MM.1S (cell line): Measurements from ENCODE around the gene IRAK1BP1.
"Not testable (repeated sequence)": the region's sequence is repeated elsewhere in the genome, so short reads cannot be mapped to it uniquely, and the experiment has no call there.

Experiments used
- DNase-seq: peaks from one replicate; pipeline ENCODE4 v3.0.0-alpha.2; 2015
- H2AFZ ChIP-seq: fragments of 300-600 bp; sonication (generic); 2 replicates; pipeline ENCODE4 v1.6.0; 2016; ENCODE audit warnings: antibody characterized with exemption, low read length
- H3F3A ChIP-seq: fragments of 300-600 bp; sonication (generic); 2 replicates; pipeline ENCODE4 v1.6.1; 2016; ENCODE audit warnings: mild to moderate bottlenecking, antibody characterized with exemption, low read length, moderate library complexity, mixed read lengths; ENCODE audit not compliant: insufficient read depth
- H3K27ac ChIP-seq: fragments of 300-600 bp; sonication (generic); 2 replicates; pipeline ENCODE4 v1.5.1; 2016; ENCODE audit warnings: mild to moderate bottlenecking, low read length
- H3K27me3 ChIP-seq: fragments of 300-600 bp; sonication (generic); replicated peaks from 2 replicates; pipeline ENCODE4 v1.6.0; 2016; ENCODE audit warnings: low read length; ENCODE audit not compliant: insufficient read depth
- H3K36me3 ChIP-seq: fragments of 300-600 bp; sonication (generic); replicated peaks from 2 replicates; pipeline ENCODE4 v1.6.1; 2016; ENCODE audit warnings: mild to moderate bottlenecking, low read length, mixed read lengths; ENCODE audit not compliant: insufficient read depth
- H3K4me1 ChIP-seq: fragments of 300-600 bp; sonication (generic); 2 replicates; pipeline ENCODE4 v1.6.1; 2016; ENCODE audit warnings: low read length, mixed read lengths
- H3K4me2 ChIP-seq: fragments of 300-600 bp; sonication (generic); 2 replicates; pipeline ENCODE4 v1.6.0; 2016; ENCODE audit warnings: low read depth, low read length
- H3K4me3 ChIP-seq: fragments of 300-600 bp; sonication (generic); 2 replicates; pipeline ENCODE4 v1.5.1; 2016; ENCODE audit warnings: low read length, mixed read lengths
- H3K79me2 ChIP-seq: fragments of 300-600 bp; sonication (generic); 2 replicates; pipeline ENCODE4 v1.6.1; 2016; ENCODE audit warnings: mixed run types, low read length, mixed read lengths
- H3K9ac ChIP-seq: fragments of 300-600 bp; sonication (generic); 2 replicates; pipeline ENCODE4 v1.6.1; 2016; ENCODE audit warnings: low read length, mixed read lengths
- H3K9me2 ChIP-seq: fragments of 300-600 bp; sonication (generic); replicated peaks from 2 replicates; pipeline ENCODE4 v1.6.1; 2016; ENCODE audit warnings: mild to moderate bottlenecking, low read length, mixed read lengths; ENCODE audit not compliant: insufficient read depth
- H3K9me3 ChIP-seq: fragments of 300-600 bp; sonication (generic); replicated peaks from 2 replicates; pipeline ENCODE4 v1.6.1; 2016; ENCODE audit warnings: mild to moderate bottlenecking, low read length, mixed read lengths; ENCODE audit not compliant: insufficient read depth
- H4K20me1 ChIP-seq: fragments of 300-600 bp; sonication (generic); 2 replicates; pipeline ENCODE4 v1.6.1; 2016; ENCODE audit warnings: mild to moderate bottlenecking, low read length, moderate library complexity, mixed read lengths; ENCODE audit not compliant: insufficient read depth
- EZH2 ChIP-seq: fragments of 300-600 bp; sonication (generic); optimal IDR thresholded peaks from 2 replicates; pipeline ENCODE3; 2017; ENCODE audit warnings: low read depth, mild to moderate bottlenecking, antibody characterized with exemption, low read length, mixed read lengths
- EZH2phosphoT487 ChIP-seq: fragments of 300-600 bp; sonication (generic); IDR thresholded peaks from 2 replicates; pipeline ENCODE4 v1.6.1; 2018; ENCODE audit warnings: antibody characterized with exemption, low read length
- TF ChIP-seq, protein P1 (sequence below): fragments of 300-600 bp; sonication (generic); IDR thresholded peaks from 2 replicates; pipeline ENCODE4 v1.5.1; 2016; ENCODE audit warnings: antibody characterized with exemption, low read length, mixed read lengths

The IRAK1BP1 gene

DNA sequence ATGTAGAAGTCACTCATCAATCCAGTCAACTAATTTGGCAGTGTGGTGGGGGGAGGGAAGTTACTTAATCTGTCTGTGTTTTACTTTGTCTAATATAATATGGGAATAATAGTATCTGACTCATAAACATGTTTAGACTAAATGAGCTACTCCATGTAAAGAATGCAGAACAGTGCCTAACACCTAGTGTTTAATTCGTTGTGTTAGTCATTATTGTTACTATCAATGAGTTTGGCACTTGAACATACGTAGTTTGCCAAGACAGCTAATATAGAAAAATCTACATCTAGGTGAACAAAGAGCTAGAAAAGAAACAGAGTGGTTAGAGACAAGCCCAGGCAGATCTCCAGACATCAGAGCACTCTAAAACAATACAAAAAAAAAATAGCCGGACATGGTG lies 49.1 kb downstream of the IRAK1BP1 start:
- H3F3A ChIP-seq: no peaks in the 10 kb centered on the region
- H4K20me1 ChIP-seq: no peaks in the 10 kb centered on the region
- no peaks in the 10 kb centered on the region for H3K9me3 ChIP-seq
- no peak for DNase-seq
- TF ChIP-seq, protein P1, sequence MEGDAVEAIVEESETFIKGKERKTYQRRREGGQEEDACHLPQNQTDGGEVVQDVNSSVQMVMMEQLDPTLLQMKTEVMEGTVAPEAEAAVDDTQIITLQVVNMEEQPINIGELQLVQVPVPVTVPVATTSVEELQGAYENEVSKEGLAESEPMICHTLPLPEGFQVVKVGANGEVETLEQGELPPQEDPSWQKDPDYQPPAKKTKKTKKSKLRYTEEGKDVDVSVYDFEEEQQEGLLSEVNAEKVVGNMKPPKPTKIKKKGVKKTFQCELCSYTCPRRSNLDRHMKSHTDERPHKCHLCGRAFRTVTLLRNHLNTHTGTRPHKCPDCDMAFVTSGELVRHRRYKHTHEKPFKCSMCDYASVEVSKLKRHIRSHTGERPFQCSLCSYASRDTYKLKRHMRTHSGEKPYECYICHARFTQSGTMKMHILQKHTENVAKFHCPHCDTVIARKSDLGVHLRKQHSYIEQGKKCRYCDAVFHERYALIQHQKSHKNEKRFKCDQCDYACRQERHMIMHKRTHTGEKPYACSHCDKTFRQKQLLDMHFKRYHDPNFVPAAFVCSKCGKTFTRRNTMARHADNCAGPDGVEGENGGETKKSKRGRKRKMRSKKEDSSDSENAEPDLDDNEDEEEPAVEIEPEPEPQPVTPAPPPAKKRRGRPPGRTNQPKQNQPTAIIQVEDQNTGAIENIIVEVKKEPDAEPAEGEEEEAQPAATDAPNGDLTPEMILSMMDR: no peak
- TF ChIP-seq EZH2 (no peak), EZH2phosphoT487 (no peak)
- no peaks in the 10 kb centered on the region for H3K27me3 ChIP-seq
- H3K27ac ChIP-seq: no peak overlapping the region
- no peak overlapping the region for H3K4me2 ChIP-seq
- H3K4me1 ChIP-seq: no peaks in the 10 kb centered on the region
- no peak overlapping the region for H2AFZ ChIP-seq
- H3K79me2 ChIP-seq: no peaks in the 10 kb centered on the region
- H3K9ac ChIP-seq: no peak overlapping the region
- H3K9me2 ChIP-seq: no peaks in the 10 kb centered on the region
- H3K4me3 ChIP-seq: no peak overlapping the region
- H3K36me3 ChIP-seq: no peaks in the 10 kb centered on the region

DNA sequence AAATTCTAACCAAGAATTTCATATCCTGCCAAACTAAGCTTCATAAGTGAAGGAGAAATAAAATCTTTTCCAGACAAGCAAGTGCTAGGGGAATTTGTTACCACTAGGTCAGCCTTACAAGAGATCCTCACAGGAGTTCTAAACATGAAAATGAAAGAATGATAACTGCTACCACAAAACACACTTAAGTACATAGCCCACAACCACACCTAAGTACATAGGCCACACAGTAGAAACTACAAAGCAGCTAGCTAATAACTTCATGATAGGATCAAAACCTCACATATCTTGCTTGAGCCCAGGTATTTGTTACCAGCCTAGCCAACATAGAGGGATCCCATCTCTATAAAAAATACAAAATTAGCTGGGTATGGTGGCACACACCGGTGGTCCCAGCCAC lies 50.4 kb downstream of the IRAK1BP1 start:
- Histone ChIP-seq H3F3A (no peaks in the 10 kb centered on the region), H3K79me2 (no peaks in the 10 kb centered on the region), H3K36me3 (no peaks in the 10 kb centered on the region), H3K4me2 (no peak overlapping the region), H3K4me1 (no peaks in the 10 kb centered on the region), H2AFZ (no peak overlapping the region), H3K9me2 (no peaks in the 10 kb centered on the region), H4K20me1 (no peaks in the 10 kb centered on the region), H3K27me3 (no peaks in the 10 kb centered on the region), H3K9ac (no peak overlapping the region), H3K4me3 (no peak overlapping the region), H3K27ac (no peak overlapping the region), H3K9me3 (no peaks in the 10 kb centered on the region)
- TF ChIP-seq, protein P1: no peak
- TF ChIP-seq EZH2phosphoT487 (no peak), EZH2 (no peak)
- peak; percentile 52 for DNase-seq

DNA sequence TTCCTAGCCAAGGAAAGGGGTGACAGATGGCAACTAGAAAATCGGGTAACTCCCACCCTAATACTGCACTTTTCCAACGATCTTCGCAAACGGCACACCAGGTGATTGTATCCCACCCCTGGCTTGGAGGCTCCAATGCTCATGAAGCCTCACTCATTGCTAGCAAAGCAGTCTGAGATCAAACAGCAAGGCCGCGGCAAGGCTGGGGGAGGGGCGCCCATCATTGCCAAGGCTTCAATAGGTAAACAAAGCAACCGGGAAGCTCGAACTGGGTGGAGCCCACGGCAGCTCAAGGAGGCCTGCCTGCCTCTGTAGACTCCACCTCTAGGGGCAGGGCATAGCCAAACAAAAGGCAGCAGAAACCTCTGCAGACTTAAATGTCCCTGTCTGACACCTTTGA lies 53.8 kb downstream of the IRAK1BP1 start:
- not testable (repeated sequence) for H3K79me2 ChIP-seq, H3K27ac ChIP-seq, H3K4me3 ChIP-seq, DNase-seq, H3K9me3 ChIP-seq, H3K36me3 ChIP-seq, H3K4me2 ChIP-seq, H3K9ac ChIP-seq, H3K27me3 ChIP-seq, H4K20me1 ChIP-seq, H3K4me1 ChIP-seq, H3K9me2 ChIP-seq, H3F3A ChIP-seq, H2AFZ ChIP-seq

DNA sequence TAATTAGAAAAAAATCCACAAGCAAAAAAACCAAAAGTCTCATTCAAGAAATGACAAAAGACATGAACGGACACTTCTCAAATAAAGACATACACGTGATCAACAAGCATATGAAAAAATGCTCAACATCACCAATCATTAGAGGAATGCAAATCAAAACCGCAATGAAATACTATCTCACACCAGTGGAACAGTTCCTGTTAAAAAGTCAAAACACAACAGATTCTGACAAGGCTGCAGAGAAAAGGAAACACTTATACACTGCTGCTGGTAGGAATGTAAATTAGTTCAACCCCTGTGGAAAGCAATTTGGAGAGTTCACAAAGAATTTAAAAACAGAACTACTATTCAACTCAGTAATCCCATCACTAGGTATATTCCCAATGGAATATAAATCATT lies 58.0 kb downstream of the IRAK1BP1 start:
- Histone ChIP-seq H3K9me2 (no peaks in the 10 kb centered on the region), H2AFZ (no peak overlapping the region), H3K9ac (no peak overlapping the region), H3K4me1 (no peaks in the 10 kb centered on the region), H3K9me3 (no peaks in the 10 kb centered on the region), H4K20me1 (no peaks in the 10 kb centered on the region), H3K27ac (no peak overlapping the region), H3K79me2 (no peaks in the 10 kb centered on the region), H3K36me3 (no peaks in the 10 kb centered on the region), H3F3A (no peaks in the 10 kb centered on the region), H3K4me3 (no peak overlapping the region), H3K27me3 (no peaks in the 10 kb centered on the region), H3K4me2 (no peak overlapping the region)
- TF ChIP-seq EZH2phosphoT487 (no peak), EZH2 (no peak)
- TF ChIP-seq, protein P1: no peak
- no peak for DNase-seq
